OCI-LY3 (cell line): ENCODE data around the gene TRAPPC2L.

Source experiments
- EZH2phosphoT487 ChIP-seq: fragments of 200-600 bp; shearing (Covaris generic); IDR thresholded peaks from 2 replicates; pipeline ENCODE4 v1.6.1; 2018; ENCODE audit warnings: antibody characterized with exemption, mixed run types, low read depth
- TF ChIP-seq, protein P1 (sequence below): fragments of 200-600, 300-600 bp; sonication (generic); IDR thresholded peaks from 2 replicates; pipeline ENCODE4 v1.5.1; 2014; ENCODE audit warnings: antibody characterized with exemption, low read length, low read depth

DNA sequence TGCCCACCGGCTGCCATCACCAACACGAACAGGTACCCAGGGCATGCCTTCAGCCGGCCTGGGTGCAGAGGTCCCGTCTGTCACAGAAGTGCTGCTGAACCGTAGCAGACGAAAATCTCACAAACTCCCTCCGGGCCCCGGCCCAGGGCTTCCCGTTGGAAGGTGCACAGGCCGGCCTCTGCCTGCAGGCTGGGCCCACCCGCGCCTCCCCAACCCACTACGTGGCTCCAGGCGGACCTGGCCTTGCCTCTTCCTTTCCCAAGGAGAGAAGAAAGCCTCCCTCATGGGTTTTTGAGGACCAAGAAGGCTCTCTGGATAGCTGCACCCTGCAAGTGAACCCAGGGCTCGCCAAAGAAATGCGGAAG lies 55.0 kb downstream of the TRAPPC2L start:
- no peak for TF ChIP-seq EZH2phosphoT487
- TF ChIP-seq, protein P1, sequence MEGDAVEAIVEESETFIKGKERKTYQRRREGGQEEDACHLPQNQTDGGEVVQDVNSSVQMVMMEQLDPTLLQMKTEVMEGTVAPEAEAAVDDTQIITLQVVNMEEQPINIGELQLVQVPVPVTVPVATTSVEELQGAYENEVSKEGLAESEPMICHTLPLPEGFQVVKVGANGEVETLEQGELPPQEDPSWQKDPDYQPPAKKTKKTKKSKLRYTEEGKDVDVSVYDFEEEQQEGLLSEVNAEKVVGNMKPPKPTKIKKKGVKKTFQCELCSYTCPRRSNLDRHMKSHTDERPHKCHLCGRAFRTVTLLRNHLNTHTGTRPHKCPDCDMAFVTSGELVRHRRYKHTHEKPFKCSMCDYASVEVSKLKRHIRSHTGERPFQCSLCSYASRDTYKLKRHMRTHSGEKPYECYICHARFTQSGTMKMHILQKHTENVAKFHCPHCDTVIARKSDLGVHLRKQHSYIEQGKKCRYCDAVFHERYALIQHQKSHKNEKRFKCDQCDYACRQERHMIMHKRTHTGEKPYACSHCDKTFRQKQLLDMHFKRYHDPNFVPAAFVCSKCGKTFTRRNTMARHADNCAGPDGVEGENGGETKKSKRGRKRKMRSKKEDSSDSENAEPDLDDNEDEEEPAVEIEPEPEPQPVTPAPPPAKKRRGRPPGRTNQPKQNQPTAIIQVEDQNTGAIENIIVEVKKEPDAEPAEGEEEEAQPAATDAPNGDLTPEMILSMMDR = no peak
